Natural killer cell (primary cell): Measurements from ENCODE around the gene EEFSEC. TPM values are rescaled to one million over a fixed set of nuclear protein-coding genes. Genes with fewer than 3 reads are reported as not detected.

Experiments
- ATAC-seq, 3 donors: fragments of 150-1000 bp in 2 of 3; fragments of 200-7000 bp in 1 of 3; cut with Tn5 transposase; 1 replicate in 1 of 3; 2 replicates in 2 of 3; pipeline ENCODE4 v1.10.0; 2021; ENCODE audit warnings: mild to moderate bottlenecking in 2 of 3, moderate library complexity in 2 of 3
- DNase-seq, 2 donors: peaks; one replicate each; pipeline versions ENCODE4 v3.0.0 to v3.0.0-alpha.2; 2013 to 2021; ENCODE audit warnings: mixed read lengths in 1 of 2
- H3K27ac ChIP-seq: one replicate; pipeline ENCODE4 v1.5.1; 2013; ENCODE audit warnings: mild to moderate bottlenecking, low read length
- H3K27me3 ChIP-seq: one replicate; pipeline ENCODE4 v1.6.1; 2013; ENCODE audit warnings: low read length; ENCODE audit not compliant: control insufficient read depth, insufficient read depth
- H3K36me3 ChIP-seq: one replicate; pipeline ENCODE4 v1.6.1; 2013; ENCODE audit warnings: low read length; ENCODE audit not compliant: control insufficient read depth, insufficient read depth
- H3K4me1 ChIP-seq: one replicate; pipeline ENCODE4 v1.6.1; 2013; ENCODE audit warnings: low read length; ENCODE audit not compliant: control insufficient read depth, insufficient read depth
- H3K4me3 ChIP-seq: one replicate; pipeline ENCODE4 v1.5.1; 2013; ENCODE audit warnings: low read length
- H3K9me3 ChIP-seq: one replicate; pipeline ENCODE4 v1.6.1; 2013; ENCODE audit warnings: low read length; ENCODE audit not compliant: control insufficient read depth, insufficient read depth
- H3K27ac Mint-ChIP-seq, 2 donors: one replicate each; pipeline ENCODE4 v1.8.0; 2022; ENCODE audit warnings: mild to moderate bottlenecking in 2 of 2, mixed read lengths in 2 of 2, moderate library complexity in 1 of 2
- H3K27me3 Mint-ChIP-seq, 2 donors: one replicate each; pipeline ENCODE4 v1.8.0; 2022; ENCODE audit warnings: low read depth in 2 of 2, mixed read lengths in 2 of 2
- H3K36me3 Mint-ChIP-seq: one replicate; pipeline ENCODE4 v1.8.0; 2022; ENCODE audit warnings: mixed read lengths
- H3K4me1 Mint-ChIP-seq, 2 donors: one replicate each; pipeline ENCODE4 v1.8.0; 2022; ENCODE audit warnings: mixed read lengths in 2 of 2
- H3K4me3 Mint-ChIP-seq: one replicate; pipeline ENCODE4 v1.8.0; 2022; ENCODE audit warnings: mild to moderate bottlenecking, moderate library complexity, mixed read lengths
- H3K9me3 Mint-ChIP-seq, 2 donors: one replicate each; pipeline ENCODE4 v1.8.0; 2022; ENCODE audit warnings: mixed read lengths in 2 of 2
- WGBS: methylation state at CpG from one replicate; pipeline ENCODE4 v1.1.7; 2013; ENCODE audit warnings: missing lambda C conversion rate; ENCODE audit not compliant: insufficient coverage; 5-methylcytosine and 5-hydroxymethylcytosine counted together
- intact Hi-C: fragments of 100-400 bp; cut with micrococcal nuclease; formaldehyde crosslinking; loops from one replicate; pipeline ENCODE4 v1.14.2; 2022
- total RNA-seq, 4 donors: library from RNA; stranded (reverse); fragments of 120-200 nt in 1 of 4; gene quantifications; one replicate each; pipeline versions ENCODE4 v1.2.3 to v1.2.4, GENCODE V29; 2013 to 2022
- TF ChIP-seq, protein P1 (sequence below): fragments of 200-600 bp; IDR thresholded peaks from one replicate; pipeline ENCODE4 v1.8.0; 2022; ENCODE audit warnings: antibody characterized with exemption

EEFSEC gene
- total RNA-seq, 3 donors from 2014 or later (not counting 1 experiment from before 2014, with no cell fraction given): 16.7 to 18.9 (median 17.6) TPM

DNA sequence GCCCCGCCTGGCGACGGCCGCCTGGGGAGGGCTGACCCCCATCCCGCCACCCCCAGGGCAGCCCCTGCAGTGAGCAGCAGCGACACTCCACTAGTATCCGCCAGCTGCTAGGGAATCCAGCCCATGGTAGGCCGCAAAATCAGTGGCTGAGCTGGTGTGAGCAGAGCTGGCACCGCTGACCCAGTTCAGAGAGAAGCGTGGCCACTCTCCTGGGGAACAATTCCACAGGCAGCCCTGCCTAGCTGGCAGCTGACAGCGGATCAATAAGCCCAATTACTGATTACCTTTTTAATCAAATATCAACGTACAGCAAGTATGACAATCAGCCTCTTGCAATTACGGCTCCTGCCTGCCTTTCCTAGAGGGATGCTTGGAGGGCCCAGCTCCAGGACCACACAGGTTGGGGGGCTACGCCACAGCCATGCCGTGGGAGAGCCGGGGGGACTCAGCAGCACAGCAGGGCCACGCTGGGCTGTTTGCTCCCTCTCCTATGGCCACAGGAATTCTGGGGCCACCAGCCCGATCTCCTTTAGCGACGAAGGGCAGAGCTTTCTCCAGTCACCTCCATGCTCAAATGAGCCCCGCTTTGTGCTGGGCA lies 299.5 kb downstream of the EEFSEC start:
- no peak overlapping the region for H3K4me3 ChIP-seq
- DNase-seq (no peak), ATAC-seq (no peak)
- no peak overlapping the region for H3K27ac ChIP-seq
- no peaks in the 10 kb centered on the region for H3K9me3 Mint-ChIP-seq
- peaks cover 40% of the 10 kb centered on the region in 2 donors for H3K27me3 Mint-ChIP-seq
- H3K9me3 ChIP-seq: no peaks in the 10 kb centered on the region
- H3K36me3 ChIP-seq: no peaks in the 10 kb centered on the region
- TF ChIP-seq, protein P1, sequence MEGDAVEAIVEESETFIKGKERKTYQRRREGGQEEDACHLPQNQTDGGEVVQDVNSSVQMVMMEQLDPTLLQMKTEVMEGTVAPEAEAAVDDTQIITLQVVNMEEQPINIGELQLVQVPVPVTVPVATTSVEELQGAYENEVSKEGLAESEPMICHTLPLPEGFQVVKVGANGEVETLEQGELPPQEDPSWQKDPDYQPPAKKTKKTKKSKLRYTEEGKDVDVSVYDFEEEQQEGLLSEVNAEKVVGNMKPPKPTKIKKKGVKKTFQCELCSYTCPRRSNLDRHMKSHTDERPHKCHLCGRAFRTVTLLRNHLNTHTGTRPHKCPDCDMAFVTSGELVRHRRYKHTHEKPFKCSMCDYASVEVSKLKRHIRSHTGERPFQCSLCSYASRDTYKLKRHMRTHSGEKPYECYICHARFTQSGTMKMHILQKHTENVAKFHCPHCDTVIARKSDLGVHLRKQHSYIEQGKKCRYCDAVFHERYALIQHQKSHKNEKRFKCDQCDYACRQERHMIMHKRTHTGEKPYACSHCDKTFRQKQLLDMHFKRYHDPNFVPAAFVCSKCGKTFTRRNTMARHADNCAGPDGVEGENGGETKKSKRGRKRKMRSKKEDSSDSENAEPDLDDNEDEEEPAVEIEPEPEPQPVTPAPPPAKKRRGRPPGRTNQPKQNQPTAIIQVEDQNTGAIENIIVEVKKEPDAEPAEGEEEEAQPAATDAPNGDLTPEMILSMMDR: no peak
- no peak overlapping the region for H3K4me3 Mint-ChIP-seq
- H3K36me3 Mint-ChIP-seq: no peaks in the 10 kb centered on the region
- peaks cover 18% of the 10 kb centered on the region for H3K4me1 ChIP-seq
- H3K27me3 ChIP-seq: peaks cover 2% of the 10 kb centered on the region
- intact Hi-C loops: no loop called here
- WGBS: 83% methylated on average over 21 of the region's 21 CpGs
- no peak overlapping the region for H3K27ac Mint-ChIP-seq
- H3K4me1 Mint-ChIP-seq: peaks cover 9 to 15% of the 10 kb centered on the region in 2 donors

DNA sequence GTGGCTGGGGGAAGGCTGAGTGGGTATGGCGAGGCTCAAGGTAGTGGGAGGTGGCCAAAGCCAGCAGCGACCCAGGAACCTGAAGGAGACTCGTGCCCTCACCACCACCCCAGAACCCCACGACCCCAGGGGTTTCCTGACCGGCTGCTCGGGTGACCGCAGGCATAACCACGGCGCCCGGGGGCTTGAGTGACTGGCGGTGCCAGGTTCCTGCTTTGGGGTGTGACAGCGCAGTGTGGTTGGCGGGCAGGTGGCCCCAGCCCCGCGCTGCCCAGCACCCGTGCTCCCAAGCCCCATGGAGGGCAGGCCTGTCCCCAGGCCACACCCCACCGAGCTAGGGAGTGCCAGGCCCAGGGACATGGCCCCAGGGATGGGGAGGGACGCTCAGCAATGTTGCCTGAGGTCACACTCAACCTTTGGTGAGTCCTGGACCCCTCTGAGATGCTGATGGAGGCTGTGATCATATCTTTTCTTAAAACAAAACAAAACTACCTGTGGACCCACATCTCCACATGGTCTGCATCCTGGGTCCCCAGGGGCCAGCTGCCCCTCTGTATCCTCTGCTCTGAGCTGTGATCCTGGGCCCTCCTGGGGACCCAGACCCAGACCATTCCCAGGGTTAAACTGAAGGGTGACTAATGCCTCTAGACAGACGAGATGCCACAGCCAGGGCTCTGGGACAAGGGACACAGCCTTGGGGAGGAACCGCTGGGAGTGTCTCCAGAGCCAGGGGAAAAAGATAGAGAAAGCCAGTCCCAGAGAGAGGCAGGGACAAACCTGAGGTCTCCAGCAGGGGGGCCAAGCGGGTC lies 300.4 kb downstream of the EEFSEC start:
- 12% methylated on average over 21 of the region's 21 CpGs for WGBS
- H3K27ac Mint-ChIP-seq: no peak overlapping the region
- no peaks in the 10 kb centered on the region for H3K9me3 Mint-ChIP-seq
- intact Hi-C loops: no loop called here
- Histone ChIP-seq H3K4me3 (no peak overlapping the region), H3K9me3 (no peaks in the 10 kb centered on the region), H3K27me3 (peaks cover 2% of the 10 kb centered on the region), H3K27ac (no peak overlapping the region), H3K4me1 (peaks cover 12% of the 10 kb centered on the region), H3K36me3 (no peaks in the 10 kb centered on the region)
- H3K4me3 Mint-ChIP-seq: no peak overlapping the region
- H3K27me3 Mint-ChIP-seq: peaks cover 36 to 40% of the 10 kb centered on the region in 2 donors
- DNase-seq (no peak), ATAC-seq (peak in 1 of 3 donors; percentile 38)
- TF ChIP-seq, protein P1: no peak
- H3K4me1 Mint-ChIP-seq: peaks cover 4 to 10% of the 10 kb centered on the region in 2 donors
- no peaks in the 10 kb centered on the region for H3K36me3 Mint-ChIP-seq

DNA sequence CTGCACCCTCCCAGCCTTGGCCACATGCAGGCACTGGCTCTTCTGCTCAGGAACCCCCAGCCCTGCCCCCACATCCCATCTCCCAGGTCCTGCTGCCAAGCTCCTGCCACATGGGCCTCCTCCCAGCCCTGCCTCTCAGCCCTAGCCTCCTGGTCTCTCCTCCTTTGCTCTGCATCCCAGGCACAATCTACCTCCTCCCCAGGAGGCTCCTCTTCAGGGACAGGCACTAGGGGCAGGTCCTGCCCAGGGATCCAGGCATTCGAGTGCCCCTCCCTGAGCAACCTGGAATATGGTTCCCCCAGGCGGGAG lies 301.0 kb downstream of the EEFSEC start:
- TF ChIP-seq, protein P1: no peak
- Histone ChIP-seq H3K4me3 (no peak overlapping the region), H3K9me3 (no peaks in the 10 kb centered on the region), H3K4me1 (peaks cover 9% of the 10 kb centered on the region), H3K36me3 (no peaks in the 10 kb centered on the region), H3K27me3 (peaks cover 2% of the 10 kb centered on the region), H3K27ac (no peak overlapping the region)
- Mint-ChIP-seq H3K4me1 (peaks cover 0 to 5% of the 10 kb centered on the region in 2 donors), H3K27ac (no peak overlapping the region), H3K9me3 (no peaks in the 10 kb centered on the region), H3K36me3 (no peaks in the 10 kb centered on the region), H3K27me3 (peaks cover 34 to 40% of the 10 kb centered on the region in 2 donors), H3K4me3 (no peak overlapping the region)
- WGBS: 79% methylated on average over 2 of the region's 2 CpGs
- DNase-seq (no peak), ATAC-seq (no peak)
- intact Hi-C loops: no loop called here
